COLO668 (cell line): Measurements from ENCODE around the gene GRIK2.
"Not testable (repeated sequence)": the region's sequence is repeated elsewhere in the genome, so short reads cannot be mapped to it uniquely, and the experiment has no call there.

Experiments used
- DNase-seq: peaks from one replicate; lab custom pipeline; 2025; ENCODE audit not compliant: unreplicated experiment; lab: John Stamatoyannopoulos, UW

The GRIK2 gene

GRCh38 chr6:101626269-101626668, 232.8 kb downstream of the GRIK2 start:
- no peak for DNase-seq

- no peak for DNase-seq
These were observed 237.4 kb downstream of the GRIK2 start for GRCh38 chr6:101630941-101631340.

DNA sequence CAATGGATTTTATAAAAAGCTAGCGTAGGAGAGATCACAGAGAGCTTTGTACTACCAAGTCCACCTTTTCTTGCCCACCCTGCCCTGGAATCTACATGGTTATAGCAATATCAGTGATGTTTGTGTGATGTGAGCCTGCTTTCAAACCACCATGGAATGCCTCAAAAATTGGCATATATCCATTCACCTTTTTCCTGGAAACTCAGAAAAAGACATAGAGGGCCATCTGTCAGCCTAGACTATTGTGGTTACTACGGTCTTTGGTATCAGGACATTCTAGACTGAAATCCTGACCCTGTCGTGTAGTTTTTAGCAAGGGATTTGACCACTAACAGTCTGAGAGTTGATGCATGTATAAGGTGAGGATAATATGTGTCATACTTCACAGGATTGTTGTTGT, 239.6 kb downstream of the GRIK2 start:
- DNase-seq, result no peak

GRCh38 chr6:101638865-101639264, 245.4 kb downstream of the GRIK2 start:
- not testable (repeated sequence) for DNase-seq

DNA sequence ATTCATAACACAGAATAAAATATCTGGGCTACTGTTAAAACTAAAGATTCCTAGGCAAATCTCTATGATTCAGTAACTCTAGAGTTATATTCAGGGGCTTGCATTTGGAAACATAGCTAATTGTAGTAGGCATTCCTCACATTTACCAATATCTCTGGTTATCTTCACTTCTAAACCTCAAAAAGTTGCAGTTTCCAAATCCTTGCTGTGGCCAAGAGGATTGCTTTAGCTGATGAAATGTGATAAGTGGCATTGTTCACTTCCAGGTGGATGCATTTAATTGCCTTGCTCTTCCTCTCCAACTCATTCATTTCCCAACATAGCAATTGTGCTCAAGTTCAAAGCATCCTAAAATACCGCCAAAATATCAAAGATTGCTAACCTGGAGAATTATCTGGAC, 246.6 kb downstream of the GRIK2 start:
- no peak for DNase-seq

- DNase-seq, result no peak
These were observed 252.3 kb downstream of the GRIK2 start for GRCh38 chr6:101645770-101646169.

DNA sequence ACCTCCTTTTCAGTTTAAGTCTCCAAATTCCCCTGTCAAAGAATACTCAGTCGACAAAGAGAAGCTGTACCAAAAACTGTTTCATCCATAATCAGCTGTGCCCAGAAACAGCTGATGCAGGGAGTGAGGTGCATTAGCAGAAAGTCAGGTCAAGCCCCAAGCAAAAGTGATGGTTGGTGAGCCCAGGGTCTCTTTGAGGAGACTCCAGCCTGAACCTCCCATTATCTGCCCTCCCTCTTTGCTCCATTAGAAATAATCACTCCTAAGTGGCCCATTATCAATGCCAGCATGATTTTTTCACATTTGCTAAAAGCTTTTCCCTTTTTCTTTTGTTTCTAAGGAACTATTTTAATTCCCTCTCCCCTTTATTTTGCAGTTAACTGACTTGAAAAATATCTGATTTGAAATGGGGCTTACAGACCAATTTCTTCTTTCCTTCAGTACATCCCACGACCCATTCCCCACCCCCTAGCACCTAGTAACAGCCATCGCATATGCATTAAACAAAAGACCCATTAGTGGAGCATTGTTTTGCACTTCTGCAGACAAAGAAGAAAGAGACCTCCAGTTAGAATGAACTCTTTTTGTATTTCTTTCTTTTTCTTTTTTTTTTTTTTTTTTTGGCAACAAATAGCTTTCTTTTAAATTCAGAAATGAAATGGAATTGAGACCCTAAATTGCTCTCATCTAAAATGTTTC, 257.0 kb downstream of the GRIK2 start:
- DNase-seq, result no peak

DNA sequence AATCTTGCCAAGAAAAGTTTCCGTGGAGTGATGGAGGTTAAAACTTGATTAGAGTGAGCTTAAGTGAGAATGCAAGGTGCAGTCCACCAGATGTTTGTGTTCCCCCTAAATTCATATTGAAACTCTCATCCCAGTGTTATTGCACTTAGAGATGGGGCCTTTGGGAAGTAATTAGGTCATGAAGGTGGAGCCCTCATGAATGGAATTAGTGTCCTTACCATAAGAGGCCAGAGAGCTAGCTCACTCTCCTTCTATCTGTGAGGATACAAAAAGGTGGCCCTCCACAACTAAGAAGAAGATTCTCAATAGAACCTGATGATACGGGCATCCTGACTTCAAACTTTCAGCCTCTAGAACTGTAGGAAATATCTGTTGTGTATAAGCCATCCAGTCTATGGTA, 258.6 kb downstream of the GRIK2 start:
- DNase-seq, result no peak

- no peak for DNase-seq
These were observed 261.6 kb downstream of the GRIK2 start for GRCh38 chr6:101655109-101655508.

DNA sequence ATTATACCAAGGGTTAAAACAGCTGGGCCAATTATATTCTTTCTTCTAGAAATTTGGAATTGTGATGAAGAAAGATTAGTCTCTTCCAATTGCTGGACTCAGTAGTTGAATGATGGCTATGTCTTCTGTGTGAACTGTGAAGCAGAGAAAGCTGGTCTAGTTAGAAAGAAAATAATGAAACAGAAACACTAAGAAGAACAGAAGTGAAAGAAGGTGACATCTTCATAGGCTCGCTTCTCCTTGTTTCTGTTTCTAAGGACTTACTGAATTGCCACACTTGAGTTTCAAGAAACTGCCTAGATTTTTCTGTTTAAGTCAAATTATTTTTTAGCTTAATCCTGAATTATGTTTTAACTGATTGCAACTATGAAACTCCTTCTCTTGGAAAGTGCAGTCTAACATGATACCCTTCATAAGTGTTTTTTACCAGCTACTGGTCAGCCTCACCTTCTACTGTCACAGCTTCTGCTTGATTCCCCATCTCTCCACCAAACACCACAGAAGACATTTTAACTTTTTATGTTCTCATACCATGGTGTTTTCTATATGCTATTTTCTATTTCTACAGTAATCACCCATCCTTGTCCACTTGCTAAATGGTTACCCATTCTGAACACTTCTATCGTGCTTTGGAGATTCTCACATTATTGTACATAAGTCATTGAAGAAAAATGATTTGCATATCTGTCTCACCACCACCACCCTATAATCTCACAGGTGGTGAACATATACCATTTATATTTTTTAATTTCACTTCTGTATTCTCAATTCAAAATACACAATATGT, 268.8 kb downstream of the GRIK2 start:
- DNase-seq, result no peak

- DNase-seq, result peak; percentile 12
These were observed 269.6 kb downstream of the GRIK2 start for GRCh38 chr6:101663100-101663499.

- DNase-seq, result no peak
These were observed 272.7 kb downstream of the GRIK2 start for GRCh38 chr6:101666256-101666655.

DNA sequence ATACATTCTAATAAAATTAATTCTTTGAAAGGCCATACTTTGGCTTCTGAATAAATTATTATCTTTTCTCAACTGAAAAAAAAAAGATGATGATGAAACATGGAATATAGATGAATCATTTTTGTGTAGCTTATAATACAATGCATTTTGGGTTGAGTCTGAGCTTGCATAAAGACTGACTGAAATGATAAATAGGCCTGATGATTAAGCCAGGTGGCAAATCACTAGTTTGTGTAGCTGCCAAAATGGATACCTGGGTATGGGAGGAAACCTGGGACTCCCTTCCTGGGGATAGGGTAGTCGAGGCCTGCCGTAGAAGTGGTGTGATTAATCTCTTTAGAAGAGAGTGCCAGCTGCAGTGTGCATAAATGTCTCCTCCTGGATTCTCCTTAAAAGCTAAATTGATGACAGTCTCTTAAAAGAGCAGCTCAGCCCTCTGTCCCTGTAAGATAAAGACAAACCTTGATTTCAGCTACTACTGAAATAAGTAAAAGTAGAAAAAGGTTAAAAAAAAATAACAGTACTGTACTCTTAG, 275.1 kb downstream of the GRIK2 start:
- DNase-seq, result no peak

GRCh38 chr6:101676187-101676586, 282.7 kb downstream of the GRIK2 start:
- DNase-seq, result no peak

GRCh38 chr6:101682937-101683336, 289.4 kb downstream of the GRIK2 start:
- no peak for DNase-seq

- DNase-seq, result no peak
These were observed 290.4 kb downstream of the GRIK2 start for GRCh38 chr6:101683884-101684283.

GRCh38 chr6:101686653-101687052, 293.1 kb downstream of the GRIK2 start:
- DNase-seq, result no peak

- DNase-seq, result no peak
These were observed 295.6 kb downstream of the GRIK2 start for GRCh38 chr6:101689156-101689555.

GRCh38 chr6:101689695-101690094, 296.2 kb downstream of the GRIK2 start:
- DNase-seq, result no peak

- no peak for DNase-seq
These were observed 307.1 kb downstream of the GRIK2 start for GRCh38 chr6:101700655-101701054.

- DNase-seq, result no peak
These were observed 309.8 kb downstream of the GRIK2 start for GRCh38 chr6:101703311-101703710.

DNA sequence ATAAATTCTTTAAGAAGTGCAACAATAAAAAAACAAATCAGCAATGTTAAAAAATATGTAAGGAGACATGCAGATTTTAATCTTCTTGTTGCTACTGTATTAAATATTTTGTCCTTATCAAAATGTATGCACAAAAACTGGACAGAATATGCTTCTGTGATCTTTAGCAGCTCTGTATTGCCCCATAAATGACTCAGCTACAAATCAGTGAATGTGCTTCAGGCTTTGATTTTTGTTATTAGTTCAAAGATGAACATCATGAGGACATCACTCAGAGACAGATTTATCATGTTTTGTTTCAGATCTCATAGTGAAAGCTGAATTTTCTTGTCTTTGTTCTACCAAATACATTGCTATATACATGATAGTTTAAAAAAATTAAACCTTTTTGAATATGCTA, 312.4 kb downstream of the GRIK2 start:
- DNase-seq, result no peak
